Keratinocyte (primary cell): Measurements from ENCODE around the gene HHATL. TPM values are rescaled to one million over a fixed set of nuclear protein-coding genes. Genes with fewer than 3 reads are reported as not detected.

ENCODE experiments used
- DNase-seq: peaks from one replicate; pipeline ENCODE4 v3.0.0-alpha.2; 2011; ENCODE audit warnings: low read depth, missing footprints, low spot score
- FAIRE-seq: peaks from 2 replicates; lab custom pipeline; 2011; peaks lifted over from hg19 to GRCh38; lab: Jason Lieb, UNC
- H2AFZ ChIP-seq: 2 replicates; pipeline ENCODE4 v1.6.0; 2012; ENCODE audit warnings: low read length, control low read depth, inconsistent platforms; ENCODE audit not compliant: control insufficient read depth
- H3K27ac ChIP-seq: 2 replicates; pipeline ENCODE4 v1.5.1; 2011; ENCODE audit warnings: low read length; ENCODE audit not compliant: control insufficient read depth, insufficient read depth
- H3K27me3 ChIP-seq: 3 replicates; pipeline ENCODE4 v1.6.0; 2011; ENCODE audit warnings: low read length; ENCODE audit not compliant: control insufficient read depth, insufficient read depth; ENCODE audit errors: extremely low read depth
- H3K36me3 ChIP-seq, 2 experiments: 2 replicates in 1 of 2; 3 replicates in 1 of 2; pipeline ENCODE4 v1.5.1; 2011; ENCODE audit warnings: low read length in 2 of 2, mild to moderate bottlenecking in 1 of 2; ENCODE audit not compliant: control insufficient read depth in 2 of 2, insufficient read depth in 2 of 2; ENCODE audit errors: extremely low read depth in 1 of 2
- H3K4me1 ChIP-seq: 3 replicates; pipeline ENCODE4 v1.5.1; 2011; ENCODE audit warnings: low read length; ENCODE audit not compliant: control insufficient read depth, insufficient read depth; ENCODE audit errors: extremely low read depth
- H3K4me2 ChIP-seq: 3 replicates; pipeline ENCODE4 v1.6.0; 2011; ENCODE audit warnings: low read depth, low read length; ENCODE audit not compliant: control insufficient read depth, insufficient read depth; ENCODE audit errors: extremely low read depth
- H3K4me3 ChIP-seq, 3 experiments: fragments of 200-600 bp in 1 of 3; sonication (generic) in 1 of 3; 2 replicates in 2 of 3; 3 replicates in 1 of 3; pipeline ENCODE4 v1.5.1; 2011 to 2016; ENCODE audit warnings: low read length in 3 of 3, mild to moderate bottlenecking in 3 of 3, control low read depth in 2 of 3, inconsistent platforms in 1 of 3, low read depth in 1 of 3, mixed read lengths in 1 of 3, mixed run types in 1 of 3, moderate library complexity in 1 of 3; ENCODE audit not compliant: control insufficient read depth in 2 of 3, insufficient read depth in 2 of 3; ENCODE audit errors: extremely low read depth in 1 of 3
- H3K79me2 ChIP-seq: 2 replicates; pipeline ENCODE4 v1.6.0; 2012; ENCODE audit warnings: low read length; ENCODE audit not compliant: control insufficient read depth, insufficient read depth
- H3K9ac ChIP-seq: 3 replicates; pipeline ENCODE4 v1.6.0; 2011; ENCODE audit warnings: low read length; ENCODE audit not compliant: control insufficient read depth, insufficient read depth; ENCODE audit errors: extremely low read depth
- H3K9me1 ChIP-seq: 3 replicates; pipeline ENCODE4 v1.6.0; 2011; ENCODE audit warnings: low read length; ENCODE audit not compliant: control insufficient read depth, insufficient read depth; ENCODE audit errors: extremely low read depth
- H3K9me3 ChIP-seq: 2 replicates; pipeline ENCODE4 v1.5.1; 2012; ENCODE audit warnings: low read depth, low read length; ENCODE audit not compliant: control insufficient read depth
- H4K20me1 ChIP-seq: 3 replicates; pipeline ENCODE4 v1.6.0; 2011; ENCODE audit warnings: low read length; ENCODE audit not compliant: control insufficient read depth, insufficient read depth; ENCODE audit errors: extremely low read depth
- EZH2 ChIP-seq: IDR thresholded peaks from one replicate; pipeline ENCODE4 v1.6.1; 2012; ENCODE audit warnings: inconsistent platforms, mild to moderate bottlenecking, low read length, moderate library complexity
- dilution Hi-C: fragments of 300-500 bp; cut with MboI; formaldehyde crosslinking; loops from one replicate; pipeline ENCODE4 v1.7.0; 2020; ENCODE audit warnings: low sequenced_read_pairs; ENCODE audit not compliant: extremely low pct_ligation_motif_present
- polyA plus RNA-seq, 5 experiments: library from polyadenylated mRNA; depleted of rRNA in 3 of 5; stranded (reverse) in 3 of 5; stranded (forward) in 1 of 5; unstranded in 1 of 5; fragments of >200 nt; gene quantifications; 1 replicate in 1 of 5; 2 replicates in 3 of 5; 3 replicates in 1 of 5; pipeline versions ENCODE4 v1.2.1 to v1.2.3, GENCODE V29; 2011 to 2012; ENCODE audit warnings: missing spikeins in 2 of 5, low read depth in 1 of 5, low replicate concordance in 1 of 5
- TF ChIP-seq, protein P1 (sequence below), 3 experiments: IDR thresholded peaks in 1 of 3; conservative IDR thresholded peaks in 1 of 3; optimal IDR thresholded peaks in 1 of 3; 2 replicates in 2 of 3; 3 replicates in 1 of 3; pipeline versions ENCODE3 to v1.5.1; 2011; ENCODE audit warnings: low read length in 3 of 3, mild to moderate bottlenecking in 3 of 3, moderate library complexity in 2 of 3, control low read depth in 1 of 3, inconsistent platforms in 1 of 3; ENCODE audit not compliant: insufficient read depth in 2 of 3; ENCODE audit errors: extremely low read depth in 1 of 3

HHATL gene
- polyA plus RNA-seq, 1 donor (not counting 4 experiments of a cell fraction or from before 2014, with no cell fraction given): not detected

DNA sequence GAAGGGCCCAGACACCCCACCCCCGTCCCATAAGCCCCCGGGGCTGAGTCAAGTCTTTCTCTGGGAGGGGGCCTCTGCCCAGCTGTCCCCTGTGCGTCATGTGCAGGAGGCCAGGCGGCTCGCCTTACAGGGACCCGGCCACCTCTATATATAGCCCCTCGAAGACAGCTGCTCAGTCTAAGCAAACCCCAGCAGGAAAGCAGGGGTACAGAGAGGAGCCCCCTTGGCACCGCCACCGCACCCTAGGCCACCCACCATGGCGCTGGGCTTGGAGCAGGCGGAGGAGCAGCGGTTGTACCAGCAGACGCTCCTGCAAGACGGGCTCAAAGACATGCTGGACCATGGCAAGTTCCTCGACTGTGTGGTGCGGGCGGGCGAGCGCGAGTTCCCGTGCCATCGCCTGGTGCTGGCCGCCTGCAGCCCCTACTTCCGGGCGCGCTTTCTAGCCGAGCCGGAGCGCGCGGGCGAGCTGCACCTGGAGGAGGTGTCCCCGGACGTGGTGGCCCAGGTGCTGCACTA is 17.2 kb downstream of the HHATL start, which contains the start of gene KLHL40:
Gene KLHL40, plus strand, starts transcription at position 175 of the 519 bp plus-strand sequence. Its CDS starts 82 bp downstream, at position 257.
- Histone ChIP-seq H3K4me1 (peaks cover 12% of the 10 kb centered on the region), H3K9me3 (no peaks in the 10 kb centered on the region), H3K9ac (no peak within 1 kb of the TSS), H2AFZ (no peak within 1 kb of the TSS), H4K20me1 (no peaks in the 10 kb centered on the region), H3K27ac (no peak within 1 kb of the TSS), H3K79me2 (no peaks in the 10 kb centered on the region), H3K36me3 (no peaks in the 10 kb centered on the region), H3K9me1 (no peaks in the 10 kb centered on the region), H3K27me3 (peaks cover 21% of the 10 kb centered on the region), H3K4me2 (no peak within 1 kb of the TSS), H3K4me3 (no peak within 1 kb of the TSS)
- dilution Hi-C loops: no loop called here
- DNase-seq (no peak), FAIRE-seq (no peak)
- TF ChIP-seq, protein P1, sequence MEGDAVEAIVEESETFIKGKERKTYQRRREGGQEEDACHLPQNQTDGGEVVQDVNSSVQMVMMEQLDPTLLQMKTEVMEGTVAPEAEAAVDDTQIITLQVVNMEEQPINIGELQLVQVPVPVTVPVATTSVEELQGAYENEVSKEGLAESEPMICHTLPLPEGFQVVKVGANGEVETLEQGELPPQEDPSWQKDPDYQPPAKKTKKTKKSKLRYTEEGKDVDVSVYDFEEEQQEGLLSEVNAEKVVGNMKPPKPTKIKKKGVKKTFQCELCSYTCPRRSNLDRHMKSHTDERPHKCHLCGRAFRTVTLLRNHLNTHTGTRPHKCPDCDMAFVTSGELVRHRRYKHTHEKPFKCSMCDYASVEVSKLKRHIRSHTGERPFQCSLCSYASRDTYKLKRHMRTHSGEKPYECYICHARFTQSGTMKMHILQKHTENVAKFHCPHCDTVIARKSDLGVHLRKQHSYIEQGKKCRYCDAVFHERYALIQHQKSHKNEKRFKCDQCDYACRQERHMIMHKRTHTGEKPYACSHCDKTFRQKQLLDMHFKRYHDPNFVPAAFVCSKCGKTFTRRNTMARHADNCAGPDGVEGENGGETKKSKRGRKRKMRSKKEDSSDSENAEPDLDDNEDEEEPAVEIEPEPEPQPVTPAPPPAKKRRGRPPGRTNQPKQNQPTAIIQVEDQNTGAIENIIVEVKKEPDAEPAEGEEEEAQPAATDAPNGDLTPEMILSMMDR (optimal IDR thresholded peaks at IDR 0.05 in 1 of 3, IDR thresholded peaks at IDR 0.05 in 1 of 3, conservative IDR thresholded peaks at IDR 0.05 in 1 of 3; ENCODE audit: extremely low read depth in 1 of 3, insufficient read depth in 2 of 3, low read length in 3 of 3): no peak
- no peak for TF ChIP-seq EZH2

DNA sequence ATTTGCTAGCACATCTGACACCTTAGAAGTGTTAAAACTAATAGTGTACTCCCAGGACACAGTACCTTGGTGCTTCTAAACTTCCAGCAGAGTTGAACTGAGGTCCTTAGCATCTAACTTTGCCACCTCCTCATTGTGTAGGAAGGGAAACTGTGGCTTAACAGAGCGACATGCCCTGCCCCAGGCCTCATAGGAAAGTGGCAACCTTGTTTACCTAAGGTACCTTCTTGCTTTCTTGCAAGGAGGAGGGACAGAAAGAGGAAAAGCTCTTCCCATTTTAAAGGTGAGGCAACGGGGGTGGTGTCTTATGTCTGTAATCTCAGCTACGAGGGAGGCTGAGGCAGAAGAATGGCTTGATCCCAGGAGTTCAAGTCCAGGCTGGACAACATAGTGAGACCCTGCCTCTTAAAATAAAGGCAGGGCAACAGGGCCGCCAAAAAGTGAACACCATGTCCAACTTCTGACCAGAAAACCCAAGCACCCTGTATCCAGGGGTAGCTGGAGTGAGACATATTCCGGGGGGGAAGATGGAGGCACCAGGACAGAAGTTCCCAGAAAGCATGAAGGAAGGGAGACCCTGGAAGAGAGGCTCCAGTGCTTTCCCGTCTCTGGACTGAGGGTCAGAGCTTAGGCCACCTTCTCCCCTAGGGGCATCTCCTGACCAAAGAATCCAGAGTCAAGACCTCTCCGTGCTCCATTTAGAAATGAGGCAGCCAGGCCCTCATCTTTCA is 17.8 kb downstream of the HHATL start:
- FAIRE-seq (no peak), DNase-seq (no peak)
- H2AFZ ChIP-seq: no peak overlapping the region
- no peak for TF ChIP-seq EZH2
- TF ChIP-seq, protein P1 (optimal IDR thresholded peaks at IDR 0.05 in 1 of 3, IDR thresholded peaks at IDR 0.05 in 1 of 3, conservative IDR thresholded peaks at IDR 0.05 in 1 of 3; ENCODE audit: extremely low read depth in 1 of 3, insufficient read depth in 2 of 3, low read length in 3 of 3): no peak
- dilution Hi-C loops: no loop called here
- H3K79me2 ChIP-seq: no peaks in the 10 kb centered on the region
- no peak overlapping the region for H3K4me2 ChIP-seq
- H3K9me1 ChIP-seq: no peaks in the 10 kb centered on the region
- no peak overlapping the region for H3K9ac ChIP-seq
- H3K4me3 ChIP-seq: no peak overlapping the region
- H3K27ac ChIP-seq: no peak overlapping the region
- peaks cover 12% of the 10 kb centered on the region for H3K4me1 ChIP-seq
- H3K9me3 ChIP-seq: no peaks in the 10 kb centered on the region
- peaks cover 21% of the 10 kb centered on the region for H3K27me3 ChIP-seq
- no peaks in the 10 kb centered on the region for H4K20me1 ChIP-seq
- no peaks in the 10 kb centered on the region for H3K36me3 ChIP-seq
